ENCODE data around the gene KDM2B.

- TF ChIP-seq EP300 (IDR thresholded peaks at IDR 0.05; ENCODE audit: borderline replicate concordance in 1 of 2, low read depth in 1 of 2, low read length in 1 of 2) (no peak), CTCF (IDR thresholded peaks at IDR 0.05) (no peak), GABPA (IDR thresholded peaks at IDR 0.05; ENCODE audit: low read depth) (no peak), SIN3A (IDR thresholded peaks at IDR 0.05; ENCODE audit: borderline replicate concordance, low read depth, low read length) (no peak)
Measured at GRCh38 chr12:121610239-121611149, 29.7 kb upstream of the KDM2B start.

Data from SK-N-SH (cell line).